Testis (tissue), 2 donors: ENCODE measurements around the gene SF3B4.

Source experiments
- POLR2A ChIP-seq: fragments of 450-650 bp; IDR thresholded peaks from one replicate; pipeline ENCODE4 v1.6.1; 2017; ENCODE audit warnings: antibody characterized with exemption, mild to moderate bottlenecking, moderate library complexity
- TF ChIP-seq, protein P1 (sequence below), 3 experiments: fragments of 450-650 bp in 2 of 3; fragments of 200-600 bp in 1 of 3; sonication (generic) in 1 of 3; IDR thresholded peaks; one replicate each; pipeline ENCODE4 v1.5.1; 2016 to 2019; ENCODE audit warnings: antibody characterized with exemption in 3 of 3, mild to moderate bottlenecking in 2 of 3, moderate library complexity in 1 of 3

GRCh38 chr1:149888999-149889289, 38.7 kb downstream of the SF3B4 start:
- no peak for TF ChIP-seq POLR2A
- TF ChIP-seq, protein P1, sequence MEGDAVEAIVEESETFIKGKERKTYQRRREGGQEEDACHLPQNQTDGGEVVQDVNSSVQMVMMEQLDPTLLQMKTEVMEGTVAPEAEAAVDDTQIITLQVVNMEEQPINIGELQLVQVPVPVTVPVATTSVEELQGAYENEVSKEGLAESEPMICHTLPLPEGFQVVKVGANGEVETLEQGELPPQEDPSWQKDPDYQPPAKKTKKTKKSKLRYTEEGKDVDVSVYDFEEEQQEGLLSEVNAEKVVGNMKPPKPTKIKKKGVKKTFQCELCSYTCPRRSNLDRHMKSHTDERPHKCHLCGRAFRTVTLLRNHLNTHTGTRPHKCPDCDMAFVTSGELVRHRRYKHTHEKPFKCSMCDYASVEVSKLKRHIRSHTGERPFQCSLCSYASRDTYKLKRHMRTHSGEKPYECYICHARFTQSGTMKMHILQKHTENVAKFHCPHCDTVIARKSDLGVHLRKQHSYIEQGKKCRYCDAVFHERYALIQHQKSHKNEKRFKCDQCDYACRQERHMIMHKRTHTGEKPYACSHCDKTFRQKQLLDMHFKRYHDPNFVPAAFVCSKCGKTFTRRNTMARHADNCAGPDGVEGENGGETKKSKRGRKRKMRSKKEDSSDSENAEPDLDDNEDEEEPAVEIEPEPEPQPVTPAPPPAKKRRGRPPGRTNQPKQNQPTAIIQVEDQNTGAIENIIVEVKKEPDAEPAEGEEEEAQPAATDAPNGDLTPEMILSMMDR (IDR thresholded peaks at IDR 0.05) = no peak
